ENCODE data around the gene NCBP2L. TPM values are rescaled to one million over a fixed set of nuclear protein-coding genes. Genes with fewer than 3 reads are reported as not detected.

Gene NCBP2L
- total RNA-seq, 1 experiment from 2014 or later = not detected

GRCh38 chrX:107752043-107752442 is 25.5 kb upstream of the NCBP2L start:
- DNase-seq (ENCODE audit: low spot score) = no peak

GRCh38 chrX:107752714-107753113 is 24.8 kb upstream of the NCBP2L start:
- DNase-seq (ENCODE audit: low spot score) = no peak

- no peak for DNase-seq (ENCODE audit: low spot score)
These were observed 24.3 kb upstream of the NCBP2L start for GRCh38 chrX:107753187-107753586.

GRCh38 chrX:107755721-107756120 is 21.8 kb upstream of the NCBP2L start:
- no peak for DNase-seq (ENCODE audit: low spot score)

- DNase-seq (ENCODE audit: low spot score) = no peak
These were observed 19.2 kb upstream of the NCBP2L start for GRCh38 chrX:107758231-107758766.

- DNase-seq (ENCODE audit: low spot score) = no peak
These were observed 17.0 kb upstream of the NCBP2L start for GRCh38 chrX:107760304-107761077.

GRCh38 chrX:107763647-107764046 is 13.9 kb upstream of the NCBP2L start:
- no peak for DNase-seq (ENCODE audit: low spot score)

- DNase-seq (ENCODE audit: low spot score) = no peak
These were observed 12.5 kb upstream of the NCBP2L start for GRCh38 chrX:107764845-107765608.

GRCh38 chrX:107766470-107767150 is 10.9 kb upstream of the NCBP2L start:
- DNase-seq (ENCODE audit: low spot score) = no peak

GRCh38 chrX:107768051-107768450 is 9.5 kb upstream of the NCBP2L start:
- DNase-seq (ENCODE audit: low spot score) = no peak

- no peak for DNase-seq (ENCODE audit: low spot score)
These were observed 7.8 kb upstream of the NCBP2L start for GRCh38 chrX:107769581-107770317.

- no peak for DNase-seq (ENCODE audit: low spot score)
These were observed 4.3 kb upstream of the NCBP2L start for GRCh38 chrX:107773206-107773605.

GRCh38 chrX:107773906-107774435 is 3.6 kb upstream of the NCBP2L start:
- no peak for DNase-seq (ENCODE audit: low spot score)

- no peak for DNase-seq (ENCODE audit: low spot score)
These were observed 2.4 kb upstream of the NCBP2L start for GRCh38 chrX:107775000-107775733.

- peak; percentile 79 for DNase-seq (ENCODE audit: low spot score)
These were observed 1.6 kb upstream of the NCBP2L start, which contains the start of gene TSC22D3 for GRCh38 chrX:107775734-107776511. TSC22D3 (minus strand) TSS chrX:107775787; CDS start chrX:107775419, 368 bp downstream.

GRCh38 chrX:107776649-107777535 is 641 bp upstream of the NCBP2L start:
- peak; percentile 95 for DNase-seq (ENCODE audit: low spot score)

- no peak for DNase-seq (ENCODE audit: low spot score)
These were observed 3.0 kb downstream of the NCBP2L start for GRCh38 chrX:107780525-107780924.

- DNase-seq (ENCODE audit: low spot score) = no peak
These were observed 10.3 kb downstream of the NCBP2L start for GRCh38 chrX:107787827-107788226.

Data from HT-29 (cell line).